Activated CD4-positive, alpha-beta memory T cell treated with anti-CD3 and anti-CD28 coated beads, Interleukin-2, amount 10 ng/mL, durations not matched to agents 7 days and 5 days (primary cell): ENCODE measurements around the gene VSIG10L. TPM values are rescaled to one million over a fixed set of nuclear protein-coding genes. Genes with fewer than 3 reads are reported as not detected.

Experiments
- CTCF ChIA-PET: fragments of 350-600 bp; sonication (Branson Sonifier 250); formaldehyde crosslinking; loops from one replicate; lab custom pipeline; 2021; ENCODE audit warnings: antibody characterized with exemption, inconsistent platforms; lab: Charles Lee
- POLR2A ChIA-PET: fragments of 350-600 bp; sonication (Branson Sonifier 250); formaldehyde crosslinking; loops from one replicate; lab custom pipeline; 2021; ENCODE audit warnings: antibody characterized with exemption; lab: Charles Lee
- DNase-seq: peaks from one replicate; pipeline ENCODE4 v3.0.0-alpha.2; 2020
- H3K27ac Mint-ChIP-seq: one replicate; pipeline ENCODE4 v1.8.0; 2021; ENCODE audit warnings: mild to moderate bottlenecking, mixed read lengths
- H3K27me3 Mint-ChIP-seq: one replicate; pipeline ENCODE4 v1.8.0; 2021; ENCODE audit warnings: mixed read lengths
- H3K36me3 Mint-ChIP-seq: one replicate; pipeline ENCODE4 v1.8.0; 2021; ENCODE audit warnings: low read depth, mixed read lengths
- H3K4me1 Mint-ChIP-seq: one replicate; pipeline ENCODE4 v1.8.0; 2021; ENCODE audit warnings: mixed read lengths
- H3K4me3 Mint-ChIP-seq: one replicate; pipeline ENCODE4 v1.8.0; 2021; ENCODE audit warnings: mild to moderate bottlenecking, mixed read lengths
- H3K9me3 Mint-ChIP-seq: one replicate; pipeline ENCODE4 v1.8.0; 2021; ENCODE audit warnings: mixed read lengths
- total RNA-seq, 2 experiments: library from RNA; stranded (reverse); gene quantifications; one replicate each; pipeline ENCODE4 v1.2.3, GENCODE V29; 2021

VSIG10L gene
- total RNA-seq, 2 experiments from 2014 or later: 2.3 to 2.5 TPM

DNA sequence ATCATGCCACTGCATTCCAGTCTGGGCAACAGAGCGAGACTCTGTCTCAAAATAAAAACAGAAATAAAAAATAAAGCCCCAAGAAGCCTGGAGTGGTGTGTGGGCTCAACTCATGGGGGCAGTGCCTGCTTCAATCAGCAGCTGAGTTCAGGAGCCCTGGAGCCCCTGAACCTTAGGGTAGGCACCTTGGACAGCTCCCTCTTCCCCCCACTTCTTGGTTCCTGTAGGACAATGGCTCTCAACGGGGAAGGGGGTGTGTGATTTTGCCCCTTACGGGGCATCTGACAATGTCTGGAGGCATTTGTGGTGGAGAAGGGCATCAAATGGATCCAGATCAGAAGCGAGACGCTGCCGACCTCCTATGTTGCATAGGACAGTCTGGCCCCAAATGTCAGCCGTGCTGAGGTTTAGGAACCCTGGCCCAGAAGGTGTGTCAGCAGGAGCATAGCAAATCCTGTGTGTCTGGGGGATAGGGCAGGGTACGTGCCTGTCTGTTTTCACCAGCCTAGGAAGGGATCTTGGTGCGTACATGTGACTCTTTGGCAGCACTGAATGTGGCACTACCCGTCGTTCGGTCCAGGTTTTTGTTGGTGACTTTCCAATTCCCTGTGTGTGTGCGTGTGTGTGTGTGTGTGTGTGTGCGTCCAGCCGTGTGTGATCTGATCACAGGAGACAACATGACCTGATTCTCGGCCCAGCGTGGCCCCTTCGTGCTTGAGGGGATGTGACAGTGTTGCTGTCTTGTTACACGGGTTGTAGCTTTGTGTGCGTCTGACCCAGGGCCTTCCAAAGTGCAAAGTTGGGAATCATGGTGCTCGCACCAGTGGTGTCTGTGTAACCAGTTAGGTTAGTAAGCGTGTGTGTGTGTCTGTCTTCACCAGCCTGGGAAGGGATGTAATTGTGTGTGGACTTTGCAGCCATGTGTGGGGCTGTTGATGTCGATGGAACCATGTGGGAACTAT, 23.0 kb downstream of the VSIG10L start:
- Mint-ChIP-seq H3K4me1 (peaks cover 3% of the 10 kb centered on the region), H3K27ac (no peak overlapping the region), H3K36me3 (no peaks in the 10 kb centered on the region), H3K4me3 (no peak overlapping the region), H3K9me3 (no peaks in the 10 kb centered on the region), H3K27me3 (peaks cover 37% of the 10 kb centered on the region)
- ChIA-PET CTCF (no interaction called here), POLR2A (no interaction called here)
- no peak for DNase-seq

DNA sequence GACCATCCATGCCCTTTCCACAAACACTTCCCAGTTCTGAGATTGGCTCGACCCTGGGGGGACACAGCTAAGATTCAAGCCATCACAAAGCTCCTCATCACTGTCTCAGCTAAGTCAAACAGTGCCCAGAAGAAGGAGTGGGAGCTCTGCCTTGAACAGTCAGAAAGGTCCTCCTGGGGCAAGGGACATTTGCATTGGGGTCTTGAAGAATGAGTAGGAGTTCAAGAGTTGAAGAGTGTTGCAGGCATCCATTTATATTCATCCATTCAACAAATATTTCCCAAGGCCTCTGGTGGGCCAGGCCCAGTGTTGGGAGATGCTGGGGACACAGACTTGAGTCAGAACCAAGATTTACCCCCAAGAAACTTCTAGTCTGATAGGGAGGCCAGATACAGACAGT, 24.0 kb downstream of the VSIG10L start:
- DNase-seq: no peak
- Mint-ChIP-seq H3K9me3 (no peaks in the 10 kb centered on the region), H3K36me3 (no peaks in the 10 kb centered on the region), H3K27ac (no peak overlapping the region), H3K27me3 (peaks cover 35% of the 10 kb centered on the region), H3K4me1 (peaks cover 7% of the 10 kb centered on the region), H3K4me3 (no peak overlapping the region)
- CTCF ChIA-PET: no interaction called here
- POLR2A ChIA-PET: no interaction called here

DNA sequence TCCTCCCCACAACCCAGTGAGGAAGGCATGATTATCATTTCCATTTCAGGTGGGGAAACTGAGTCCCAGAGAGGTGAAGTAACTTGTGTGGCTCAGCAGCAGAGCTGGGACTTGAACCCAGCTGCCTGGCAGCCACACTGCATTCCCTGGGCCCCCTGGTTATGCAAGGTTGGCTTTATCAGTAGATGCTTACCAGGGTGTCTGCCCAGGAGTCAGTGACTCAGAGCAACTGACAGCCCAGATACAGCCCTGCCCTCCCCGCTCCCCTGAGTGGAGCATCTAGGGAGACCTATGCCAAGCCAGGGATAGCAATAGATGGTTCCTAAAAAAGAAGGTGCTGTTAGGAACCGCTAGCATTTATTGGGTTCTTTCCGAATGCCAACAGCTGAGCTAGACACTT, 24.6 kb downstream of the VSIG10L start:
- no peak for DNase-seq
- Mint-ChIP-seq H3K4me1 (peaks cover 7% of the 10 kb centered on the region), H3K4me3 (no peak overlapping the region), H3K36me3 (no peaks in the 10 kb centered on the region), H3K27me3 (peaks cover 33% of the 10 kb centered on the region), H3K9me3 (no peaks in the 10 kb centered on the region), H3K27ac (no peak overlapping the region)
- ChIA-PET POLR2A (no interaction called here), CTCF (no interaction called here)

DNA sequence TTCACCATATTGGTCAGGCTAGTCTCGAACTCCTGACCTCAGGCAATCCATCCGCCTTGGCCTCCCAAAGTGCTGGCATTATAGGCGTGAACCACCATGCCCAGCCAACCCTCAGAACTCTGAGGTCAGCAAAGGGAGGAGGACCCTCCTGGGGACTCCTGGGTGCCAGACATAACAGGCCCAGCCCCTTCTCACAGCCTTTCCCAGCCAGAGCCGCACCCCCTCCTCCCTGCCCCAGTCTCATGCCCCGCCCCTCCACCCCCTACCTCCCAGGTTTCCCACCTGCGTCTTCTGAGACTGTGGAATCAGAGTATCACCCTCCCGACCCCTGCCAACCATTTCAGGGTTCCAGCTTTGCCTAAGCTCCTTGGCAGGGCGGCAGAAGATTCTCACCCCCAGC, 25.3 kb downstream of the VSIG10L start:
- H3K27ac Mint-ChIP-seq: no peak overlapping the region
- ChIA-PET POLR2A (no interaction called here), CTCF (no interaction called here)
- peaks cover 7% of the 10 kb centered on the region for H3K4me1 Mint-ChIP-seq
- H3K9me3 Mint-ChIP-seq: no peaks in the 10 kb centered on the region
- no peak for DNase-seq
- no peak overlapping the region for H3K4me3 Mint-ChIP-seq
- H3K36me3 Mint-ChIP-seq: no peaks in the 10 kb centered on the region
- H3K27me3 Mint-ChIP-seq: peaks cover 35% of the 10 kb centered on the region

DNA sequence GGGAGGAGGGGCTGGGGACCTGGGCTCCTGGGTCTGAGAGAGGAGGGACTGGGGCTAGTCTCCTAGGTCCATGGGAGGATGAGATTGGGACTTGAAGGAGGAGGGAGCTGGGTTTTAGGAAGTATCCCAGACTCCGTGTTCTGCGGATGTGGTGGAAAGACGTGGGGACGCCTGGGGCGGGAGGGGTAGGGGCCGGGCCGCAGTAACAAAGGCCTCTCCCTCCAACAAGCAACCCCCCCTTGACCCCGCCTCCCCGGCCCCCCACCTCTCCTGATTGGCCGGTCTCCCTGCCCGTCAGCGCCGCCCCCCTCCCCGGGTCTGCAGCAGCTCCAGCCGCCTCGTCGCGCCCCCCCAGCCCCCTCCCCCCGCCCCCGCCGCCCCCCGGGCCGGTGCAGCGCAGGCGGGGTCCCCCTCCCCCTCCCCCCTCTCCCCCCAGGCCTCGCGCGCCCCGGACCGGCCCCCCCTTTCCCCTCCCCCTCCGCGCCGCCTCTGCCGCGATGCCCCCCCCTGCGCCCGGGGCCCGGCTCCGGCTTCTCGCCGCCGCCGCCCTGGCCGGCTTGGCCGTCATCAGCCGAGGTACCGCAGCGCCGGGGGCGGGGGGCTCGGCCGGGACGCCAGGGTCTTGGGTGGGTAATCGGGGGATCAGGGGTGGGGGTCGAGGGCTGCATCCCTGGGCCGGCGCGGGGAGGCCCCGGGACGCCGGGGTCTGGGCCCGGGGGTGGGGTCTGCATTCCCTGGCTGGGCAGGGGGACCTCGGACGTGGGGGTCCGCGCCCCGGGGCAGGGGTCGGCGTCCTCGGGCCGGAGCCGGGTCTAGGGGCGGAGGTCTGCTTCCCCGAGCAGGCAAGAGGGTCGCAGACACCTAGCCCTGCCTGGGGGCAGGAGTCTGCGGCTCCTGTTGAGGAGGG, 30.3 kb downstream of the VSIG10L start, which contains the start of gene IGLON5:
Gene IGLON5 (plus strand): TSS at position 294 of the 907 bp plus-strand sequence. CDS start 204 bp downstream, at position 498.
- CTCF ChIA-PET: no interaction called here
- no peak within 1 kb of the TSS for H3K27ac Mint-ChIP-seq
- H3K9me3 Mint-ChIP-seq: peaks cover 10% of the 10 kb centered on the region
- no peak for DNase-seq
- POLR2A ChIA-PET: no interaction called here
- peaks cover 52% of the 10 kb centered on the region for H3K27me3 Mint-ChIP-seq
- H3K4me1 Mint-ChIP-seq: peaks cover 7% of the 10 kb centered on the region
- H3K4me3 Mint-ChIP-seq: no peak within 1 kb of the TSS
- H3K36me3 Mint-ChIP-seq: no peaks in the 10 kb centered on the region

DNA sequence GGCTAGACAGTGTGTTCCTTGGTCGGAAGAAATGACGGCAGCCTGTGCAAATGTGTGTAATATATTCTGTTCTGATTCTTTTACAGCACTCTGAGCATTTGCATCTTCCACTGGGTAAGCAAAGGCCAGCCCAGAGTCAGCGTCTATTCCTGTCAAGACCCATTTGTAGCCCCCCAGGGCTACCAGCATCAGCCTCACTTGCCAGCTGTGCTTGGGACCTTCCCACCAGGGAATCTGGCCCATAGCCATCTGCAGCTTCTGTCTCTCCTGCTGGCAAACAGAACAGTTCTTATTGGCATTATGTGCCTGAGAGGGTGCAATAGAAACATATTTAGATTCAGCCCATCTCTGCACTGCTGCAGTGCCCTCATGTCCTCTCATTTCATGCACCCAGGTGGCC, 36.5 kb downstream of the VSIG10L start:
- H3K4me1 Mint-ChIP-seq: no peaks in the 10 kb centered on the region
- ChIA-PET POLR2A (no interaction called here), CTCF (no interaction called here)
- no peak overlapping the region for H3K4me3 Mint-ChIP-seq
- DNase-seq: no peak
- H3K9me3 Mint-ChIP-seq: peaks cover 28% of the 10 kb centered on the region
- peaks cover 57% of the 10 kb centered on the region for H3K27me3 Mint-ChIP-seq
- H3K27ac Mint-ChIP-seq: no peak overlapping the region
- H3K36me3 Mint-ChIP-seq: no peaks in the 10 kb centered on the region

DNA sequence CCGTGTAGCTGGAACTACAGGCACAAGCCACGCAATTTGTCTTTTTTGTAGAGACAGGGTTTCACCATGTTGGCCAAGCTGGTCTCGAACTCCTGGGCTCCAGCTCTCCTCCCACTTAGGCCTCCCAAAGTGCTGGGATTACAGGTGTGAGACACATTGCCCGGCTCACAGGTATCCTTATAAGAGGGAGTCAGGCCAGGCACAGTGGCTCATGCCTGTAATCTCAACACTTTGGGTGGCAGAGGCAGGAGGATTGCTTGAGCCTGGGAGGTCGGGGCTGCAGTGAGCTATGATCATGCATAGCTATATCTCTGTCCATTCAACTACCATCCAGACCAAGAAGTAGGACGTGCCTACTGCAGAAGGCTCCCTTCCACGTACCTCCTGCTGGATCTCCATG, 40.7 kb downstream of the VSIG10L start:
- Mint-ChIP-seq H3K27me3 (peaks cover 48% of the 10 kb centered on the region), H3K27ac (no peak overlapping the region), H3K36me3 (no peaks in the 10 kb centered on the region), H3K4me3 (no peak overlapping the region), H3K4me1 (no peaks in the 10 kb centered on the region), H3K9me3 (peaks cover 15% of the 10 kb centered on the region)
- DNase-seq: no peak
- ChIA-PET POLR2A (no interaction called here), CTCF (interaction anchor here (1.0 to 1.3 kb wide), 2 partner anchors 142 to 360 kb away, joined by 3 read pairs; no protein-coding TSS in a partner anchor)

DNA sequence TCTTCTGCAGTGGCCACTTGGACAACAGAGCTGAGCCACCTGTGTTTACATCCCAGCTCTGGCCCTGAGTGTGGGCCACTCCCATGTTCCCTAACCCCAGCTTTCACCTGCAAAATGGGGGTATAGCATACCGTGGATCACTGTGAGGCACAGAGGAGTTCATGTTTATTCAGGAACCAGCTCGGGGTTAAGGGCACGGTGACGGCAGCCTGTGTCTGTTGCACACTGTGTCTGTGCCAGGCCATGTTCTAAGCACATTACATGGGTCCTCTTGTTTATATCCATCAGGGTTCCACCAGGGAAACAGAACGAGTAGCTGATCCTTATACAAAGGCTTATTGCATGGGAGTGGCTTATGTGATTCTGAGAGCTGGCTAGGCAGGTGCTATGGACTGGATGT, 44.5 kb downstream of the VSIG10L start:
- Mint-ChIP-seq H3K4me1 (peaks cover 3% of the 10 kb centered on the region), H3K4me3 (no peak overlapping the region)

DNA sequence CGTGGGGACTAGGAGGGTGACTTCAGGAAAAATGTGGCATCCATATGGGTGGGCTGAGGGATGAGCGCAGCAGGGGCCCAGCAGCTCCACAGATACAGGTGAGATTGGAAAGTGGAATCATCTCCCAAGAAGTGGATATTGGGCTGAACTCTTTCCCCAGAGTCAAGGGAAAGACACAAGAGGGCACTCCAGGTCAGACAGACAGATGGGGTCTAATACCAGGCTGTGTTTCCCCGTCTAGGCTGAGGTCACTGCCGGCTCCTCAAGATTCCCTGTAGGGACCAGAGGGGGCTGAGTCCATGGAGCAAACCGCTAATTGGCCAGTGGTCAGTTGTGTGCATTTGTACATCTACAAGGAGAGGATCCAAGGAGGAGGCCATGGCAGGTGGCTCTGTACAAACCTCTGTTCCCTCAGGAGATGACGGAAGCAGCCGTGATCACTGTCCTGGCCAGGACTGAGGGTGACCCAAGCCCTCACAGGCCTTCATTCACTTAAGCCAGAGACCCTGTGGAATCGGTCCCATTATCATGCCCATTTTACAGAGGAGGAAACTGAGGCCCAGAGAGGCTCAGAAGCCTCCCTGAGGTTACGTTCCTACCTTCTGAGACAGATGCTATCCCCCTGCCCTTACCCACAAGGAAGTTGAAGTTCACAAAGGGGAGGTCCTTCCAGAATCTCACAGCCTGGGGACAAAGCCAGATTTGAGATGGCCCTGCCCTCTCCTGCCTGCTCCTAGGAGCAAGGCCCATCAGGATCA, 45.4 kb downstream of the VSIG10L start:
- peaks cover 3% of the 10 kb centered on the region for H3K4me1 Mint-ChIP-seq
- no peaks in the 10 kb centered on the region for H3K36me3 Mint-ChIP-seq
- DNase-seq: no peak
- no peaks in the 10 kb centered on the region for H3K9me3 Mint-ChIP-seq
- peaks cover 21% of the 10 kb centered on the region for H3K27me3 Mint-ChIP-seq
- no peak overlapping the region for H3K4me3 Mint-ChIP-seq
- ChIA-PET CTCF (no interaction called here), POLR2A (no interaction called here)
- no peak overlapping the region for H3K27ac Mint-ChIP-seq

More for the DNA sequence above, 44.5 kb downstream of the VSIG10L start:
- Mint-ChIP-seq H3K36me3 (no peaks in the 10 kb centered on the region), H3K27me3 (peaks cover 26% of the 10 kb centered on the region), H3K27ac (no peak overlapping the region), H3K9me3 (no peaks in the 10 kb centered on the region)
- no peak for DNase-seq
- POLR2A ChIA-PET: no interaction called here
- CTCF ChIA-PET: no interaction called here

DNA sequence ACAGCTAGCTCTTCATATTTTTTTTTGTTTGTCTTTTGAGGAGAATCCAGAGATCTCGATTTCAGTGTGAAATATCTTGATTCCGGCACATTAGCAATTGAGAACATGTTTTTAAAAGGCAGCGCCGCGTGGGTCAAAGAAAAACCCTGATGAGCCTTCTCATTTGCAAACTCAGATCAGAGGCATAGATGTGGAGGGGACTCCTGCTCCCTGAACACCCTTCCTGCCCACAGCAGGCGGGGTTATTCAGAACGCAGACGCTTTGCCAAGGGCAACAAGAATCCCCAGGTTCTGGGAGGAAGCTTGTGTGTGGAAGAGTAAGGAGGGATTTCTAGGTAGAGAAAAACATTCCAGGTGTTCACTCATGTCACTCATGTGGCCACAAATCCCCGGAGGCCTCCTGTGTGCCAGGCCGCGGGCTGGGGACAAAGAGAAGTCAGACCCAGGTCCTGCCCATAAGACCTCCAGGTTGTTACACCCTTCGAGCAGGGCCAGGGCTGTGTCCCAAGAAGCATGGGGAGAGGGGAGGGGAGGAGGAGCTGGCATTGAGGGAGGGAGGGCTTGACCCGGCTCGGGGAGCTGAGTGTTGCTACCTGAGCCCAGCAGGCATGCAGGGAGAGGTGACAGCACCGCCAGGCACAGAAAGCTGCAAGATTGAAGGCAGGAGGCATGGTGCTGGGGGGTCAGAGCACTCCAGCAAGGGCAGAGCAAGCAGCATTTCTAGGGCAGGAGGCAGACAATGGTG, 46.4 kb downstream of the VSIG10L start:
- Mint-ChIP-seq H3K27ac (no peak overlapping the region), H3K27me3 (peaks cover 18% of the 10 kb centered on the region), H3K4me1 (peaks cover 3% of the 10 kb centered on the region), H3K9me3 (no peaks in the 10 kb centered on the region), H3K36me3 (no peaks in the 10 kb centered on the region), H3K4me3 (no peak overlapping the region)
- no peak for DNase-seq
- POLR2A ChIA-PET: no interaction called here
- CTCF ChIA-PET: no interaction called here

DNA sequence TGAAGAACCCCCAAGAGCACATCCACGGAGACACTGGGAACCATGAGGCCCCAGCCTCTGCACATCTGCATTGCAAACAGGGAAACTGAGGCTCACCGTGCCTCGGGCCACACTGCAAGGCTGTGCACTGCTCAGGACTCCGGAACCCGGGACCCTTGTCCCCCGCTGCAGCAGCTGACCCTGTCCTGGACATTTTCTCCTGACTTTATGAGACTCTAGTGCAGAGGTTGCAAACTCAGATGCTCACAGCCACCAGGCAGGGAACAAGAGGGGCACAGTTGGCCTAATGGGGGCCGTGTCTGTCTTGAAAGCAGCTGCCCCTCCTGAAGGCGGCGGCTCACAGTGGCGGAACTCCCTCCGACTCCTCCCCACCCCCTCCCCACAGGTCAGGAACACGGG, 47.0 kb downstream of the VSIG10L start:
- H3K9me3 Mint-ChIP-seq: no peaks in the 10 kb centered on the region
- ChIA-PET POLR2A (no interaction called here), CTCF (no interaction called here)
- H3K4me3 Mint-ChIP-seq: no peak overlapping the region
- H3K27me3 Mint-ChIP-seq: peaks cover 15% of the 10 kb centered on the region
- DNase-seq: no peak
- peaks cover 3% of the 10 kb centered on the region for H3K4me1 Mint-ChIP-seq
- H3K27ac Mint-ChIP-seq: no peak overlapping the region
- no peaks in the 10 kb centered on the region for H3K36me3 Mint-ChIP-seq
